SU-DHL-6 (cell line): ENCODE measurements around the gene CACNA1B.

ENCODE experiments used
- H2AFZ ChIP-seq: fragments of 200-600 bp; sonication (generic); 2 replicates; pipeline ENCODE4 v1.6.1; 2014; ENCODE audit warnings: low read depth, mild to moderate bottlenecking, moderate library complexity, mixed read lengths, antibody characterized with exemption, low read length; ENCODE audit not compliant: severe bottlenecking
- H3F3A ChIP-seq: fragments of 200-600 bp; shearing (Covaris generic); 2 replicates; pipeline ENCODE4 v1.6.0; 2016; ENCODE audit warnings: antibody characterized with exemption, mild to moderate bottlenecking; ENCODE audit not compliant: insufficient read depth
- H3K27ac ChIP-seq: fragments of 200-600 bp; sonication (generic); 2 replicates; pipeline ENCODE4 v1.5.1; 2016; ENCODE audit warnings: low read depth, mild to moderate bottlenecking, low read length, moderate library complexity, mixed read lengths
- H3K27me3 ChIP-seq: fragments of 200-600 bp; sonication (generic), shearing (Covaris generic); 2 replicates; pipeline ENCODE4 v1.6.0; 2014; ENCODE audit warnings: mild to moderate bottlenecking, low read length
- H3K36me3 ChIP-seq: fragments of 200-600 bp; sonication (generic); 2 replicates; pipeline ENCODE4 v1.6.1; 2014; ENCODE audit warnings: mild to moderate bottlenecking, low read length, mixed read lengths
- H3K4me2 ChIP-seq: fragments of 300-600, 200-600 bp; shearing (Covaris generic), sonication (generic); 2 replicates; pipeline ENCODE4 v1.6.0; 2014; ENCODE audit warnings: low read length, low read depth, mild to moderate bottlenecking; ENCODE audit not compliant: poor library complexity, severe bottlenecking
- H3K4me3 ChIP-seq: fragments of 200-600 bp; sonication (generic); 2 replicates; pipeline ENCODE4 v1.5.1; 2014; ENCODE audit warnings: antibody characterized with exemption, low read length, mild to moderate bottlenecking, mixed read lengths; ENCODE audit not compliant: insufficient read depth, poor library complexity, severe bottlenecking
- H3K79me2 ChIP-seq: fragments of 200-600 bp; sonication (generic); 2 replicates; pipeline ENCODE4 v1.6.1; 2014; ENCODE audit warnings: mild to moderate bottlenecking, low read length, moderate library complexity; ENCODE audit not compliant: insufficient read depth
- H3K9ac ChIP-seq: fragments of 200-600 bp; sonication (generic); 2 replicates; pipeline ENCODE4 v1.7.0; 2014; ENCODE audit warnings: mild to moderate bottlenecking, low read length
- H3K9me2 ChIP-seq: fragments of 200-600 bp; sonication (generic); replicated peaks from 2 replicates; pipeline ENCODE4 v1.6.1; 2014; ENCODE audit warnings: low read length; ENCODE audit not compliant: insufficient read depth
- H3K9me3 ChIP-seq: fragments of 200-600 bp; sonication (generic); 2 replicates; pipeline ENCODE4 v1.6.1; 2014; ENCODE audit warnings: low read length, mixed read lengths; ENCODE audit not compliant: insufficient read depth
- H4K20me1 ChIP-seq: fragments of 200-600 bp; sonication (generic); 2 replicates; pipeline ENCODE4 v1.6.1; 2014; ENCODE audit warnings: low read depth, mild to moderate bottlenecking, antibody characterized with exemption, low read length, moderate library complexity, mixed read lengths
- CTCF ChIP-seq: fragments of 200-600 bp; sonication (generic); IDR thresholded peaks from one replicate; pipeline ENCODE4 v1.5.1; 2017; ENCODE audit warnings: antibody characterized with exemption, mild to moderate bottlenecking, low read length, moderate library complexity; ENCODE audit not compliant: insufficient read depth, poor library complexity, severe bottlenecking
- EZH2phosphoT487 ChIP-seq: fragments of 200-600 bp; sonication (generic), shearing (Covaris generic); conservative IDR thresholded peaks from 2 replicates; pipeline ENCODE4 v1.6.1; 2018; ENCODE audit warnings: mild to moderate bottlenecking, antibody characterized with exemption, low read length, moderate library complexity, mixed read lengths

CACNA1B gene

GRCh38 chr9:138063033-138063432 lies 185.5 kb downstream of the CACNA1B start:
- H3K4me2 ChIP-seq, result no peak overlapping the region
- H3K79me2 ChIP-seq, result no peaks in the 10 kb centered on the region
- H3K9me2 ChIP-seq, result no peaks in the 10 kb centered on the region
- no peak overlapping the region for H3K27ac ChIP-seq
- H2AFZ ChIP-seq, result no peak overlapping the region
- H3K36me3 ChIP-seq, result no peaks in the 10 kb centered on the region
- H4K20me1 ChIP-seq, result no peaks in the 10 kb centered on the region
- H3K4me3 ChIP-seq, result no peak overlapping the region
- H3F3A ChIP-seq, result no peaks in the 10 kb centered on the region
- H3K27me3 ChIP-seq, result no peaks in the 10 kb centered on the region
- no peak overlapping the region for H3K9ac ChIP-seq
- no peaks in the 10 kb centered on the region for H3K9me3 ChIP-seq
- no peak for TF ChIP-seq EZH2phosphoT487
- no peak for TF ChIP-seq CTCF

GRCh38 chr9:138063785-138064184 lies 186.2 kb downstream of the CACNA1B start:
- no peaks in the 10 kb centered on the region for H3K9me2 ChIP-seq
- no peaks in the 10 kb centered on the region for H3K36me3 ChIP-seq
- no peak overlapping the region for H3K4me2 ChIP-seq
- no peaks in the 10 kb centered on the region for H3K27me3 ChIP-seq
- H3K27ac ChIP-seq, result no peak overlapping the region
- no peaks in the 10 kb centered on the region for H3K9me3 ChIP-seq
- H4K20me1 ChIP-seq, result no peaks in the 10 kb centered on the region
- no peak for TF ChIP-seq CTCF
- TF ChIP-seq EZH2phosphoT487, result no peak
- H2AFZ ChIP-seq, result no peak overlapping the region
- H3K79me2 ChIP-seq, result no peaks in the 10 kb centered on the region
- H3K4me3 ChIP-seq, result no peak overlapping the region
- no peak overlapping the region for H3K9ac ChIP-seq
- no peaks in the 10 kb centered on the region for H3F3A ChIP-seq

GRCh38 chr9:138064547-138064946 lies 187.0 kb downstream of the CACNA1B start:
- Histone ChIP-seq H3K27me3 (no peaks in the 10 kb centered on the region), H3K9ac (no peak overlapping the region), H3F3A (no peaks in the 10 kb centered on the region), H3K9me3 (no peaks in the 10 kb centered on the region), H3K4me3 (no peak overlapping the region), H3K79me2 (no peaks in the 10 kb centered on the region), H2AFZ (no peak overlapping the region), H4K20me1 (no peaks in the 10 kb centered on the region), H3K4me2 (no peak overlapping the region), H3K27ac (no peak overlapping the region), H3K36me3 (no peaks in the 10 kb centered on the region), H3K9me2 (no peaks in the 10 kb centered on the region)
- TF ChIP-seq EZH2phosphoT487, result no peak
- TF ChIP-seq CTCF, result no peak
